Hepatocyte (in vitro differentiated cells): ENCODE data around the gene PAPPA. TPM values are rescaled to one million over a fixed set of nuclear protein-coding genes. Genes with fewer than 3 reads are reported as not detected.

Experiments
- DNase-seq: peaks from one replicate; pipeline ENCODE4 v3.0.0-alpha.2; 2016; ENCODE audit warnings: low spot score
- H2AFZ ChIP-seq: fragments of 200-600 bp; sonication (generic); 2 replicates; pipeline ENCODE4 v1.6.0; 2016; ENCODE audit warnings: antibody characterized with exemption, mild to moderate bottlenecking
- H3K27ac ChIP-seq: fragments of 200-600 bp; sonication (generic); 2 replicates; pipeline ENCODE4 v1.5.1; 2016; ENCODE audit warnings: mild to moderate bottlenecking
- H3K27me3 ChIP-seq: fragments of 200-600 bp; sonication (generic); 2 replicates; pipeline ENCODE4 v1.6.1; 2016
- H3K36me3 ChIP-seq: fragments of 200-600 bp; sonication (generic); replicated peaks from 2 replicates; pipeline ENCODE4 v1.5.1; 2016; ENCODE audit warnings: low read depth; ENCODE audit not compliant: insufficient read depth
- H3K4me1 ChIP-seq: fragments of 200-600 bp; sonication (generic); 2 replicates; pipeline ENCODE4 v1.5.1; 2016; ENCODE audit warnings: mild to moderate bottlenecking, moderate library complexity; ENCODE audit not compliant: insufficient read depth
- H3K4me2 ChIP-seq: fragments of 200-600 bp; sonication (generic); 2 replicates; pipeline ENCODE4 v1.6.0; 2016
- H3K4me3 ChIP-seq: fragments of 200-600 bp; sonication (generic); 2 replicates; pipeline ENCODE4 v1.5.1; 2016; ENCODE audit warnings: mild to moderate bottlenecking
- H3K79me2 ChIP-seq: fragments of 200-600 bp; sonication (generic); 2 replicates; pipeline ENCODE4 v1.6.0; 2017; ENCODE audit warnings: mild to moderate bottlenecking
- H3K9me2 ChIP-seq: fragments of 200-600 bp; sonication (generic); replicated peaks from 2 replicates; pipeline ENCODE4 v1.6.0; 2017; ENCODE audit warnings: mild to moderate bottlenecking; ENCODE audit not compliant: insufficient read depth
- H3K9me3 ChIP-seq: fragments of 200-600 bp; sonication (generic); 2 replicates; pipeline ENCODE4 v1.5.1; 2016; ENCODE audit warnings: low read depth, mild to moderate bottlenecking
- H4K20me1 ChIP-seq: fragments of 200-600 bp; sonication (generic); 2 replicates; pipeline ENCODE4 v1.6.0; 2016; ENCODE audit warnings: mild to moderate bottlenecking; ENCODE audit not compliant: insufficient read depth, poor library complexity, severe bottlenecking
- EZH2 ChIP-seq: fragments of 200-600 bp; sonication (generic); IDR thresholded peaks from 2 replicates; pipeline ENCODE4 v1.6.1; 2016; ENCODE audit warnings: antibody characterized with exemption, mild to moderate bottlenecking, borderline replicate concordance
- EZH2phosphoT487 ChIP-seq: fragments of 200-600 bp; sonication (generic); IDR thresholded peaks from one replicate; pipeline ENCODE4 v1.6.1; 2018; ENCODE audit warnings: antibody characterized with exemption, mild to moderate bottlenecking, low read depth, moderate library complexity; ENCODE audit not compliant: unreplicated experiment, severe bottlenecking
- WGBS: methylation state at CpG from one replicate; pipeline ENCODE4 v1.1.6; 2016; ENCODE audit warnings: low lambda C conversion rate; ENCODE audit errors: missing lambda C conversion rate; 5-methylcytosine and 5-hydroxymethylcytosine counted together
- polyA plus RNA-seq: library from polyadenylated mRNA; unstranded; fragments of >200 nt; fragmentation: Nextera tagmentation; extraction: Ambion mirVana; gene quantifications from 2 replicates; pipeline ENCODE4 v1.2.1, GENCODE V29; 2016
- total RNA-seq: library from RNA; depleted of rRNA; stranded (reverse); fragments of >200 nt; gene quantifications from 2 replicates; pipeline ENCODE4 v1.2.3, GENCODE V29; 2014
- TF ChIP-seq, protein P1 (sequence below): fragments of 200-600 bp; sonication (generic); IDR thresholded peaks from 2 replicates; pipeline ENCODE4 v1.5.1; 2016; ENCODE audit warnings: antibody characterized with exemption, mild to moderate bottlenecking; ENCODE audit not compliant: poor library complexity

PAPPA gene
- total and polyA plus RNA-seq, 2 experiments from 2014 or later = 2.8 to 12.3 TPM

GRCh38 chr9:116223926-116224325 lies 70.3 kb downstream of the PAPPA start:
- 72% methylated on average over 3 of the region's 3 CpGs for WGBS
- Histone ChIP-seq H3K27me3 (no peaks in the 10 kb centered on the region), H3K36me3 (no peaks in the 10 kb centered on the region), H3K4me1 (no peaks in the 10 kb centered on the region), H3K79me2 (no peaks in the 10 kb centered on the region), H2AFZ (no peak overlapping the region), H3K27ac (no peak overlapping the region), H4K20me1 (no peaks in the 10 kb centered on the region), H3K9me3 (no peaks in the 10 kb centered on the region), H3K4me3 (no peak overlapping the region), H3K9me2 (no peaks in the 10 kb centered on the region), H3K4me2 (no peak overlapping the region)
- DNase-seq = no peak
- TF ChIP-seq EZH2phosphoT487 (no peak), EZH2 (no peak)
- TF ChIP-seq, protein P1, sequence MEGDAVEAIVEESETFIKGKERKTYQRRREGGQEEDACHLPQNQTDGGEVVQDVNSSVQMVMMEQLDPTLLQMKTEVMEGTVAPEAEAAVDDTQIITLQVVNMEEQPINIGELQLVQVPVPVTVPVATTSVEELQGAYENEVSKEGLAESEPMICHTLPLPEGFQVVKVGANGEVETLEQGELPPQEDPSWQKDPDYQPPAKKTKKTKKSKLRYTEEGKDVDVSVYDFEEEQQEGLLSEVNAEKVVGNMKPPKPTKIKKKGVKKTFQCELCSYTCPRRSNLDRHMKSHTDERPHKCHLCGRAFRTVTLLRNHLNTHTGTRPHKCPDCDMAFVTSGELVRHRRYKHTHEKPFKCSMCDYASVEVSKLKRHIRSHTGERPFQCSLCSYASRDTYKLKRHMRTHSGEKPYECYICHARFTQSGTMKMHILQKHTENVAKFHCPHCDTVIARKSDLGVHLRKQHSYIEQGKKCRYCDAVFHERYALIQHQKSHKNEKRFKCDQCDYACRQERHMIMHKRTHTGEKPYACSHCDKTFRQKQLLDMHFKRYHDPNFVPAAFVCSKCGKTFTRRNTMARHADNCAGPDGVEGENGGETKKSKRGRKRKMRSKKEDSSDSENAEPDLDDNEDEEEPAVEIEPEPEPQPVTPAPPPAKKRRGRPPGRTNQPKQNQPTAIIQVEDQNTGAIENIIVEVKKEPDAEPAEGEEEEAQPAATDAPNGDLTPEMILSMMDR = no peak

DNA sequence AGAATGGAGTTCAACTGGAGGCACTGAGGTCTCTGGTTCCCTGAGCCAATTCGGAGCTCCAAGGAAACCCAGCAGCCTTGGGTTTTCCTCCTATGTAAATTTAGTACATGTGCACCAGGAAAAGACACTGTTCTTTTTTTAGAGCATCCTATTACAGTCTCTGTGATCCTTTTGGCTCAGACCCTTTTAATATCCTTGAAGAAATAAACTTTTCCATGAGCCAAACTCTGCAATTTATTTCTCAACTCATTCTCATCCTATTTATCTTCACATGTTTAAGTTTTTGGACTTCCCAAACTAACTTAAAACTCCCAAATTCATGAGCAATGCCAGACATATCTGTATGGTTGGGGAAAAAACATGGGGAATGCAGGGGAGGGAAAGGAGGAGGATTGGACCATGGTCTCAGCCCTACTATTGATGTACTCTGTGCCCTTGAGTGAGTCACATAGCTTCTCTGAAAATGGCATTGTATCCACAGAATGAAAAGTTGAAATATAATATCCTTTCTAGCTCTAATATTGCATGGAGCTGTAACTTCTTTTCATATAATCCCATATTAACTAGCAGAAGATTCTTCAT lies 76.6 kb downstream of the PAPPA start:
- H3K4me1 ChIP-seq = no peaks in the 10 kb centered on the region
- H3K4me2 ChIP-seq = no peak overlapping the region
- no peak overlapping the region for H2AFZ ChIP-seq
- no peak overlapping the region for H3K4me3 ChIP-seq
- H3K36me3 ChIP-seq = no peaks in the 10 kb centered on the region
- H4K20me1 ChIP-seq = no peaks in the 10 kb centered on the region
- H3K27me3 ChIP-seq = no peaks in the 10 kb centered on the region
- no peaks in the 10 kb centered on the region for H3K9me3 ChIP-seq
- WGBS = 48% methylated on average over 1 of the region's 1 CpG
- DNase-seq = no peak
- H3K9me2 ChIP-seq = no peaks in the 10 kb centered on the region
- H3K79me2 ChIP-seq = no peaks in the 10 kb centered on the region
- no peak overlapping the region for H3K27ac ChIP-seq
- TF ChIP-seq EZH2 = no peak
- TF ChIP-seq, protein P1 = no peak
- TF ChIP-seq EZH2phosphoT487 = no peak

DNA sequence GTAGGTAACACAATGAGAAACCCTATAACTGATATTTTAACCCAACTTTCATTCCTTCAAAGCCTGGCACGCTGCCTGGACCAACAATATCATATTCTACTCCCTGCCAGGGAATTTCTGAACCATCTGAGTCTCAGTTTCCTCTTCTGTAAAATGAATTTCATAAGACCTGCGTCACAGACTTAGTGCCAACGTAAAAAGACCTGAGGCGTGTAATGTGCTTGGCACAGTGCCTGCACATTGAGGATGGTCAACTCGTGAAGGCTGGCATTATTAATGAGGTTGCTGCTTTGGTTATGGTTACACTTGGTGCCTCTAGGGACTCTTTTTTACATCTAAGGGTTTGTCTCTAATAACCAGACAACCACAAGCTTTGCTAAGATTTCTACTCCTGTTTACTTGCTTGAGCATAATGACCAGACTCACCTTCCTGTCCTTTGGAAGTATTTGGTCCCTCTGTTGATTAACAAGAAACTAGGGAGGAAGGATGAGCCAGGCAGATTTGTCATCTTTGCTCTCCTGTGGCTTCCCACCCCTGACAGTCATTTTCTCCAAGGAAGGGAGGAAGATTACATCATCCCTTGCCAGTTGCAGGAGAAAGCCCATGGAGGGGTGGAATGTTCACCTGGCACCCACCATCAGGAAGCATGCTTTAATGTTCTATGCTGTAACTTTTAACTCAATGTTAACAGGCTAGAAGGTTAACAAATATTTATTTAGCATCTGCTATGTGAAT lies 79.0 kb downstream of the PAPPA start:
- H3K4me2 ChIP-seq = no peak overlapping the region
- 94% methylated on average over 5 of the region's 5 CpGs for WGBS
- H3K27ac ChIP-seq = no peak overlapping the region

More for the DNA sequence above, 79.0 kb downstream of the PAPPA start:
- H3K9me3 ChIP-seq = no peaks in the 10 kb centered on the region
- H2AFZ ChIP-seq = no peak overlapping the region
- H3K9me2 ChIP-seq = no peaks in the 10 kb centered on the region
- H3K4me3 ChIP-seq = no peak overlapping the region
- no peaks in the 10 kb centered on the region for H3K79me2 ChIP-seq
- TF ChIP-seq EZH2phosphoT487 (no peak), EZH2 (no peak)
- TF ChIP-seq, protein P1 = no peak
- H3K27me3 ChIP-seq = no peaks in the 10 kb centered on the region
- DNase-seq = no peak
- H3K36me3 ChIP-seq = no peaks in the 10 kb centered on the region
- no peaks in the 10 kb centered on the region for H3K4me1 ChIP-seq
- H4K20me1 ChIP-seq = no peaks in the 10 kb centered on the region
